Measurements from ENCODE around the gene SHROOM4. TPM values are rescaled to one million over a fixed set of nuclear protein-coding genes. Genes with fewer than 3 reads are reported as not detected.

The SHROOM4 gene
- total and polyA plus RNA-seq, 5 donors from 2014 or later, result 0.17 TPM; not detected in 4

DNA sequence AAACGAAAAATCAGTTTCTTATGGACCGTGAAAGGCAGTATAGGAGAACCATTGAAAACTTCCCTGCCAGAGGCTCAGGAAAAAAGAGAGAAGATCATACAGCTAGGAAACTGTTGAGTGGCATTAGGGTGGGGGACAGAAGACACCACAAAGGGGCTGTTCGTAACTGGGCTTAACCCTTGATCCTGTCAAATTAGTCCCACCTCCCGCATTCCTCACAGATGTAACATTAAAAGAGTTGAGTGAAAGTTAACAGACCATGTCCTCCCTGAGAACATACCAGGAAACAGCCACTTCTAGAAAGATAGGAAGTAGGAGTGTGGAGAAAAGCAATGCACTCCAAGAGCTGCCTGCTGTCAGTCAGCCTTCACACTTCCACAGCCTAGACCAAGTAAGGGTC lies 8.7 kb downstream of the SHROOM4 start:
- ATAC-seq (ENCODE audit: low read depth in 2 of 2) (no peak), DNase-seq (no peak)
- Mint-ChIP-seq H3K27me3 (no peaks in the 10 kb centered on the region), H3K4me3 (no peak overlapping the region), H3K4me1 (no peaks in the 10 kb centered on the region), H3K36me3 (no peaks in the 10 kb centered on the region), H3K27ac (no peak overlapping the region), H3K9me3 (peaks cover 0 to 4% (median 0%) of the 10 kb centered on the region in 7 donors)
- no peak overlapping the region for H3K4me3 ChIP-seq (ENCODE audit: low read depth, low read length)
- H3K27ac ChIP-seq (ENCODE audit: insufficient read depth, low read length, poor library complexity, severe bottlenecking), result no peak overlapping the region
- no peaks in the 10 kb centered on the region for H3K36me3 ChIP-seq (ENCODE audit: control insufficient read depth, insufficient read depth, low read length)
- no peaks in the 10 kb centered on the region for H3K27me3 ChIP-seq (ENCODE audit: control insufficient read depth, insufficient read depth, low read length)
- H3K4me1 ChIP-seq (ENCODE audit: control insufficient read depth, insufficient read depth, low read length, poor library complexity, severe bottlenecking), result no peaks in the 10 kb centered on the region
- no peaks in the 10 kb centered on the region for H3K9me3 ChIP-seq (ENCODE audit: control insufficient read depth in 2 of 2, low read length in 2 of 2)

DNA sequence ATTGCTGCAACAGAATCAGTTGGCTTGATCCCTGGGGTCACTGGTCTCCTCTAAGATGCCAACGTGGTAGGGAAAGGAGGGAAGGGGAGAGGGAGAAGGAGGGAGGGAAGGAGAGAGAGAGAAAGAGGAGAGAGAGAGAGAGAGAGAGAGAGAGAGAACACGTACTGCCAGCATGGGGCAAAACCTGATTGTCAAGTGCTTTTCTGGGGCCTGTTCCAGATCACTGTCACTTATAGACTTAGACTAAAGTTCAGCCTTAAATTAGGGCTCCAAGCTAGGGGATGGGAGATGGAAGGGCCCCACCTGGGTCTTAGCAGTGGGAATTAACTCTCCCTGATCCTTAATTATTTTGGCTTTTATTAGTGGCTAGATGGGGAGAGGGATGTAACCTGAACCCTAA lies 12.9 kb downstream of the SHROOM4 start:
- DNase-seq (no peak), ATAC-seq (ENCODE audit: low read depth in 2 of 2) (no peak)
- H3K36me3 Mint-ChIP-seq, result no peaks in the 10 kb centered on the region
- H3K9me3 Mint-ChIP-seq, result peaks cover 0 to 7% (median 0%) of the 10 kb centered on the region in 7 donors
- Histone ChIP-seq H3K9me3 (ENCODE audit: control insufficient read depth in 2 of 2, low read length in 2 of 2) (no peaks in the 10 kb centered on the region), H3K4me3 (ENCODE audit: low read depth, low read length) (no peak overlapping the region), H3K27me3 (ENCODE audit: control insufficient read depth, insufficient read depth, low read length) (no peaks in the 10 kb centered on the region), H3K27ac (ENCODE audit: insufficient read depth, low read length, poor library complexity, severe bottlenecking) (no peak overlapping the region), H3K4me1 (ENCODE audit: control insufficient read depth, insufficient read depth, low read length, poor library complexity, severe bottlenecking) (no peaks in the 10 kb centered on the region), H3K36me3 (ENCODE audit: control insufficient read depth, insufficient read depth, low read length) (no peaks in the 10 kb centered on the region)
- no peaks in the 10 kb centered on the region for H3K4me1 Mint-ChIP-seq
- H3K4me3 Mint-ChIP-seq, result no peak overlapping the region
- no peak overlapping the region for H3K27ac Mint-ChIP-seq
- H3K27me3 Mint-ChIP-seq, result no peaks in the 10 kb centered on the region

DNA sequence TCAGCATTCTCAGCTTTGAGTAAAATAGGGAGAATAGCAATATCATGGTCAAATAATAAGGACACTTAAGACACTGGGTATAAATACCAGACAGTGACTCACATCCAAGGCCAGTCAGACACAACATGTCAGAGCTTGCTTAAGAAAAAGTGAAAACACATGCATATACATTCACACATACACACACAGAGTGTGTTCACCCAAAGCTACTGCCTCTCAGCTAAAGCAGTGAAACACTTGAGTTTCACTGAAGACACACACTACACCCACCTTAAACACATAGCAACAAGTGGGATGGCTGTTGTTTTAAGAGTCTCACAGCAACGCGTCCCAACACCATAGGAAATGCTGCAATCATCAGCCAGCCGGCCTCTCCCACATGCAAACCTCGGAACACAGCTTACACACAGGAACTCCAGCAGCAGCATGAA lies 14.4 kb downstream of the SHROOM4 start:
- no peaks in the 10 kb centered on the region for H3K9me3 ChIP-seq (ENCODE audit: control insufficient read depth in 2 of 2, low read length in 2 of 2)
- no peak for ATAC-seq (ENCODE audit: low read depth in 2 of 2)
- H3K9me3 Mint-ChIP-seq, result peaks cover 0 to 6% (median 0%) of the 10 kb centered on the region in 7 donors

DNA sequence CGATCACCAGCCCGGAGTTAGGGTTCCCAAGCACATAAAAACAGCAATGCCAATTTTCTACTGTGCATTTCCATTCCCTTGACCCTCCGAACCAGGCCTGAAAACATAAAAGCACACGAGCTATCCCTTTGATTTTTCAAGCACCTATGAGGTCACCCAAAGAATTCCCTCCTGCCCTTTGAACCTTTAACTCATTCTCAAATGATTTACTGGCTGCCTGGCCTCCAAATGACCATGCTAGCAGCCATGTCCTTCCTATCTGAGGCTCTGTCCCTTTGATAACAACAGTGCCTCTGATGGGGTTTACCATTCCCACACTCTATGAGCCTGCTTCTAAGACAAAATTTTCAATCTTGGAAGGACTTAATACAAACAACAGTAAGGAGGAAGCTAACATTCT lies 15.2 kb downstream of the SHROOM4 start:
- no peak overlapping the region for H3K27ac ChIP-seq (ENCODE audit: insufficient read depth, low read length, poor library complexity, severe bottlenecking)
- no peaks in the 10 kb centered on the region for H3K27me3 Mint-ChIP-seq
- H3K36me3 ChIP-seq (ENCODE audit: control insufficient read depth, insufficient read depth, low read length), result no peaks in the 10 kb centered on the region
- H3K9me3 ChIP-seq (ENCODE audit: control insufficient read depth in 2 of 2, low read length in 2 of 2), result no peaks in the 10 kb centered on the region
- peaks cover 0 to 8% (median 0%) of the 10 kb centered on the region in 7 donors for H3K9me3 Mint-ChIP-seq
- no peak for ATAC-seq (ENCODE audit: low read depth in 2 of 2)
- H3K27me3 ChIP-seq (ENCODE audit: control insufficient read depth, insufficient read depth, low read length), result no peaks in the 10 kb centered on the region
- no peaks in the 10 kb centered on the region for H3K4me1 Mint-ChIP-seq
- no peaks in the 10 kb centered on the region for H3K4me1 ChIP-seq (ENCODE audit: control insufficient read depth, insufficient read depth, low read length, poor library complexity, severe bottlenecking)
- H3K4me3 Mint-ChIP-seq, result no peak overlapping the region
- no peaks in the 10 kb centered on the region for H3K36me3 Mint-ChIP-seq
- no peak overlapping the region for H3K4me3 ChIP-seq (ENCODE audit: low read depth, low read length)
- H3K27ac Mint-ChIP-seq, result no peak overlapping the region
- DNase-seq, result no peak

More for the DNA sequence above, 14.4 kb downstream of the SHROOM4 start:
- Mint-ChIP-seq H3K4me1 (no peaks in the 10 kb centered on the region), H3K4me3 (no peak overlapping the region), H3K36me3 (no peaks in the 10 kb centered on the region), H3K27me3 (no peaks in the 10 kb centered on the region), H3K27ac (no peak overlapping the region)
- Histone ChIP-seq H3K4me3 (ENCODE audit: low read depth, low read length) (no peak overlapping the region), H3K27ac (ENCODE audit: insufficient read depth, low read length, poor library complexity, severe bottlenecking) (no peak overlapping the region), H3K4me1 (ENCODE audit: control insufficient read depth, insufficient read depth, low read length, poor library complexity, severe bottlenecking) (no peaks in the 10 kb centered on the region), H3K27me3 (ENCODE audit: control insufficient read depth, insufficient read depth, low read length) (no peaks in the 10 kb centered on the region), H3K36me3 (ENCODE audit: control insufficient read depth, insufficient read depth, low read length) (no peaks in the 10 kb centered on the region)
- DNase-seq, result no peak

DNA sequence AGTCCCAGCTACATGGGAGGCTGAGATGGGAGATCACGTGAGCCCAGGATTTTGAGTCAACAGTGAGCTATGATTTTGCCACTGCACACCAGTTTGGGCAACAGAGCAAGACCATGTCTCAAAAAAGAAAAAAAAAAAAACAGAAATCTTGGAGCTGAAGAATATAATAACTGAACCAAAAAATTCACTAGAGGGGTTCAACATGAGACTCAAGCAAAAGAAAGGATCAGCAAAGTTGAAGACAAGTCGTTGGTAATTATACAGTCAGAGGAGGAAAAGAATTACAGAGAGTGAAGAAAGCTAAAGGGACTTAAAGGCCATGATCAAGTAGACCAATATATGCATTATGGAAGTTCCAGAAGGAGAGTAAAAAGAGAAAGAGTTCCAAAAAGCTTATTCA lies 26.9 kb downstream of the SHROOM4 start:
- Mint-ChIP-seq H3K27me3 (no peaks in the 10 kb centered on the region), H3K4me3 (no peak overlapping the region), H3K4me1 (no peaks in the 10 kb centered on the region), H3K9me3 (peaks cover 0 to 7% (median 0%) of the 10 kb centered on the region in 7 donors), H3K27ac (no peak overlapping the region), H3K36me3 (no peaks in the 10 kb centered on the region)
- no peaks in the 10 kb centered on the region for H3K27me3 ChIP-seq (ENCODE audit: control insufficient read depth, insufficient read depth, low read length)
- ATAC-seq (ENCODE audit: low read depth in 2 of 2), result no peak
- H3K4me3 ChIP-seq (ENCODE audit: low read depth, low read length), result no peak overlapping the region
- H3K9me3 ChIP-seq (ENCODE audit: control insufficient read depth in 2 of 2, low read length in 2 of 2), result peaks cover 0 to 3% of the 10 kb centered on the region in 2 experiments
- DNase-seq, result no peak
- H3K27ac ChIP-seq (ENCODE audit: insufficient read depth, low read length, poor library complexity, severe bottlenecking), result no peak overlapping the region
- no peaks in the 10 kb centered on the region for H3K36me3 ChIP-seq (ENCODE audit: control insufficient read depth, insufficient read depth, low read length)
- H3K4me1 ChIP-seq (ENCODE audit: control insufficient read depth, insufficient read depth, low read length, poor library complexity, severe bottlenecking), result no peaks in the 10 kb centered on the region

DNA sequence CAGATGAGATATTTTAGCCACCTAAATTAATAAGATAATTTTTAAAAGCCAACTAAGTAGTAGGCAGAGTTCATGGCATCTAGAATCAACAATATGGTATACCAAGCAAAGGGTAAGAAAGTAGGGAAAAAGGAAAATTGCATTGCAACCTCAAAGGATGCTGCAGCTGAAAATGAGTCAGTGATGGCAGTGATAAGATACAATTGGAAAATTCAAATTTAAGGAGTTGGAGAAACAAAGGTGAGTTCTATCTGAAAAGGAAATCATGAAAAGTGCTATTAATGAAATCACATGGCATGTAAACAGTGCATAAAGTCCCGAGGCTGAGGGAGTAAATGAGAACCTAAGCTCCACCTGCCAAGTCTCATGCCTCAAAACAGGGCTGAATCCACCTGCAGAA lies 33.9 kb downstream of the SHROOM4 start:
- DNase-seq (no peak), ATAC-seq (ENCODE audit: low read depth in 2 of 2) (no peak)
- Histone ChIP-seq H3K36me3 (ENCODE audit: control insufficient read depth, insufficient read depth, low read length) (no peaks in the 10 kb centered on the region), H3K27ac (ENCODE audit: insufficient read depth, low read length, poor library complexity, severe bottlenecking) (no peak overlapping the region), H3K4me1 (ENCODE audit: control insufficient read depth, insufficient read depth, low read length, poor library complexity, severe bottlenecking) (no peaks in the 10 kb centered on the region), H3K9me3 (ENCODE audit: control insufficient read depth in 2 of 2, low read length in 2 of 2) (no peaks in the 10 kb centered on the region), H3K27me3 (ENCODE audit: control insufficient read depth, insufficient read depth, low read length) (no peaks in the 10 kb centered on the region), H3K4me3 (ENCODE audit: low read depth, low read length) (no peak overlapping the region)
- peaks cover 0 to 2% (median 0%) of the 10 kb centered on the region in 7 donors for H3K9me3 Mint-ChIP-seq
- no peaks in the 10 kb centered on the region for H3K36me3 Mint-ChIP-seq
- H3K4me1 Mint-ChIP-seq, result no peaks in the 10 kb centered on the region
- no peak overlapping the region for H3K27ac Mint-ChIP-seq
- H3K27me3 Mint-ChIP-seq, result peaks cover 5% of the 10 kb centered on the region
- H3K4me3 Mint-ChIP-seq, result no peak overlapping the region

DNA sequence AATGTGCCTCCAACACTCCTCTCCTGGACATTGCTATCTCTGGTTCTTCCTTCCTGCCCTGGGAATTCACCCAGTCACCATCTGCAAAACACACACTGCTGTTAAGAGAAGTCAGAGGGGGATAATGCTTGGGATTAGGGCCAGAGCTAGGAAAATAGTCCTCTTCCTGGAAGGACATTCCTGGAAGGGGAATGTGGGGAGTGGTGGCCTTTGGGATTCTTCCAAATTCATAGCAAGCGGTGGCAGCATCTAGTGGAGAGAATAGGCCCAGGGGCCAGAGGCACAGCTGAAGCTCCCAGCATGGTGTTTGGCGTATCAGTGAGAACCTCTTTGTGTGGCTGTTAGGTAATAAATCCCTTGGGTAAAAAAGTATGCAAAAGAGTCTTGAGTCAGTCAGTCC lies 34.3 kb downstream of the SHROOM4 start:
- Histone ChIP-seq H3K4me1 (ENCODE audit: control insufficient read depth, insufficient read depth, low read length, poor library complexity, severe bottlenecking) (no peaks in the 10 kb centered on the region), H3K27ac (ENCODE audit: insufficient read depth, low read length, poor library complexity, severe bottlenecking) (no peak overlapping the region), H3K4me3 (ENCODE audit: low read depth, low read length) (no peak overlapping the region), H3K27me3 (ENCODE audit: control insufficient read depth, insufficient read depth, low read length) (no peaks in the 10 kb centered on the region), H3K9me3 (ENCODE audit: control insufficient read depth in 2 of 2, low read length in 2 of 2) (no peaks in the 10 kb centered on the region), H3K36me3 (ENCODE audit: control insufficient read depth, insufficient read depth, low read length) (no peaks in the 10 kb centered on the region)
- H3K4me1 Mint-ChIP-seq, result no peaks in the 10 kb centered on the region
- no peak for ATAC-seq (ENCODE audit: low read depth in 2 of 2)
- no peak overlapping the region for H3K27ac Mint-ChIP-seq
- H3K36me3 Mint-ChIP-seq, result no peaks in the 10 kb centered on the region
- peaks cover 7% of the 10 kb centered on the region for H3K27me3 Mint-ChIP-seq
- DNase-seq, result no peak
- no peak overlapping the region for H3K4me3 Mint-ChIP-seq
- H3K9me3 Mint-ChIP-seq, result peaks cover 0 to 2% (median 0%) of the 10 kb centered on the region in 7 donors

DNA sequence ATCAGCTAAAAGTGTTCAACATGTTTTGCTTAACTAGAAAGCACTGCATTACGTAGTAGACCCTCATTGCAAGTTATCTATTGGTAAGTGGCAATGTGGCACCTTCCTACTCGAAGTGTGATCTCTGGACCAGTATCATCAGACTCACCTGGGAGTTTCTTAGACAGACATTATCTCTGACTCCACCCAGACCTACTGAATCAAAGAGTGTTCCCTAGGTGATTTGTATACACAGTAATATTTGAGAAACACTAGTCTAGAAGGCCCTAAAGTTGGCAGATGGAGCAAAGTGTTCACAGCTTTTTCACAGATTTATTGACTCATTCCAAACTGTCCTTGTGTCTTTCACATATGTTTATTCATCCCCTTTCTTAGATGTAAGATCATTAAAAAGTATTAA lies 35.7 kb downstream of the SHROOM4 start:
- Mint-ChIP-seq H3K4me1 (no peaks in the 10 kb centered on the region), H3K27me3 (peaks cover 7% of the 10 kb centered on the region), H3K9me3 (peaks cover 0 to 2% (median 0%) of the 10 kb centered on the region in 7 donors), H3K36me3 (no peaks in the 10 kb centered on the region), H3K4me3 (no peak overlapping the region), H3K27ac (no peak overlapping the region)
- DNase-seq (no peak), ATAC-seq (ENCODE audit: low read depth in 2 of 2) (no peak)
- H3K27ac ChIP-seq (ENCODE audit: insufficient read depth, low read length, poor library complexity, severe bottlenecking), result no peak overlapping the region
- no peaks in the 10 kb centered on the region for H3K27me3 ChIP-seq (ENCODE audit: control insufficient read depth, insufficient read depth, low read length)
- no peaks in the 10 kb centered on the region for H3K9me3 ChIP-seq (ENCODE audit: control insufficient read depth in 2 of 2, low read length in 2 of 2)
- H3K4me1 ChIP-seq (ENCODE audit: control insufficient read depth, insufficient read depth, low read length, poor library complexity, severe bottlenecking), result no peaks in the 10 kb centered on the region
- H3K36me3 ChIP-seq (ENCODE audit: control insufficient read depth, insufficient read depth, low read length), result no peaks in the 10 kb centered on the region
- no peak overlapping the region for H3K4me3 ChIP-seq (ENCODE audit: low read depth, low read length)

Data from CD4-positive, CD25-positive, alpha-beta regulatory T cell (primary cell).